RWPE2 (cell line): Measurements from ENCODE around the gene RRAD.
"Not testable (repeated sequence)": the region's sequence is repeated elsewhere in the genome, so short reads cannot be mapped to it uniquely, and the experiment has no call there.

Experiments
- ATAC-seq: fragments of 200-7000 bp; cut with Tn5 transposase; 3 replicates; pipeline ENCODE4 v1.9.1; 2021; ENCODE audit warnings: low read depth
- DNase-seq: peaks from one replicate; pipeline ENCODE4 v3.0.0-alpha.2; 2020; ENCODE audit warnings: low spot score
- H3K27ac ChIP-seq: fragments of 450-650 bp; 2 replicates; pipeline ENCODE4 v1.5.1; 2017; ENCODE audit warnings: mild to moderate bottlenecking; ENCODE audit not compliant: poor library complexity, severe bottlenecking
- H3K27me3 ChIP-seq: fragments of 250-450 bp; sonication (Bioruptor Pico); 2 replicates; pipeline ENCODE4 v1.5.1; 2021; ENCODE audit warnings: mild to moderate bottlenecking, moderate library complexity; ENCODE audit not compliant: insufficient read depth, poor library complexity, severe bottlenecking
- H3K36me3 ChIP-seq: fragments of 250-450 bp; sonication (Bioruptor Pico); 2 replicates; pipeline ENCODE4 v1.5.1; 2020; ENCODE audit warnings: low read depth, mild to moderate bottlenecking, moderate library complexity
- H3K4me1 ChIP-seq: fragments of 250-450 bp; sonication (Bioruptor Pico); 2 replicates; pipeline ENCODE4 v1.5.1; 2021; ENCODE audit warnings: mild to moderate bottlenecking, moderate library complexity; ENCODE audit not compliant: insufficient read depth, poor library complexity, severe bottlenecking
- H3K4me3 ChIP-seq: fragments of 250-450 bp; sonication (Bioruptor Pico); 2 replicates; pipeline ENCODE4 v1.5.1; 2021; ENCODE audit warnings: mild to moderate bottlenecking, moderate library complexity; ENCODE audit not compliant: severe bottlenecking
- H3K9me3 ChIP-seq: fragments of 250-450 bp; sonication (Bioruptor Pico); 2 replicates; pipeline ENCODE4 v1.5.1; 2021; ENCODE audit warnings: mild to moderate bottlenecking, moderate library complexity; ENCODE audit not compliant: severe bottlenecking
- CTCF ChIP-seq: fragments of 450-650 bp; IDR thresholded peaks from one replicate; pipeline ENCODE4 v1.5.1; 2017; ENCODE audit warnings: mild to moderate bottlenecking, moderate library complexity; ENCODE audit not compliant: poor library complexity, severe bottlenecking

RRAD gene

GRCh38 chr16:66946974-66947301 lies 21.6 kb upstream of the RRAD start:
- no peak overlapping the region for H3K4me3 ChIP-seq
- H3K9me3 ChIP-seq = no peaks in the 10 kb centered on the region
- no peaks in the 10 kb centered on the region for H3K4me1 ChIP-seq
- no peak for ATAC-seq
- no peak overlapping the region for H3K27ac ChIP-seq
- H3K36me3 ChIP-seq = peaks cover 11% of the 10 kb centered on the region
- TF ChIP-seq CTCF = no peak
- DNase-seq = no peak
- H3K27me3 ChIP-seq = no peaks in the 10 kb centered on the region

GRCh38 chr16:66946541-66946940 lies 21.2 kb upstream of the RRAD start:
- Histone ChIP-seq H3K4me3 (no peak overlapping the region), H3K27me3 (no peaks in the 10 kb centered on the region), H3K36me3 (peaks cover 15% of the 10 kb centered on the region), H3K4me1 (no peaks in the 10 kb centered on the region), H3K9me3 (no peaks in the 10 kb centered on the region), H3K27ac (no peak overlapping the region)
- DNase-seq (no peak), ATAC-seq (no peak)
- TF ChIP-seq CTCF = no peak

- Histone ChIP-seq H3K4me1 (no peaks in the 10 kb centered on the region), H3K27ac (no peak overlapping the region), H3K27me3 (no peaks in the 10 kb centered on the region), H3K36me3 (peaks cover 21% of the 10 kb centered on the region), H3K4me3 (no peak overlapping the region), H3K9me3 (no peaks in the 10 kb centered on the region)
- no peak for DNase-seq
- no peak for TF ChIP-seq CTCF
- no peak for ATAC-seq
These were observed 20.6 kb upstream of the RRAD start for GRCh38 chr16:66945939-66946338.

- not testable (repeated sequence) for H3K27me3 ChIP-seq, H3K4me3 ChIP-seq, ATAC-seq, H3K27ac ChIP-seq, H3K9me3 ChIP-seq, H3K4me1 ChIP-seq, DNase-seq
- H3K36me3 ChIP-seq = peaks cover 30% of the 10 kb centered on the region
These were observed 19.6 kb upstream of the RRAD start for GRCh38 chr16:66944971-66945370.

GRCh38 chr16:66944054-66944441 lies 18.7 kb upstream of the RRAD start:
- Histone ChIP-seq H3K27me3 (no peaks in the 10 kb centered on the region), H3K4me1 (no peaks in the 10 kb centered on the region), H3K4me3 (no peak overlapping the region), H3K9me3 (no peaks in the 10 kb centered on the region), H3K27ac (no peak overlapping the region), H3K36me3 (peaks cover 40% of the 10 kb centered on the region)
- ATAC-seq (no peak), DNase-seq (no peak)
- no peak for TF ChIP-seq CTCF
